Measurements from ENCODE around the gene NTRK2. TPM values are rescaled to one million over a fixed set of nuclear protein-coding genes. Genes with fewer than 3 reads are reported as not detected.

The NTRK2 gene
- total RNA-seq, 2 experiments from 2014 or later, result not detected

GRCh38 chr9:84955155-84955554, 285.6 kb downstream of the NTRK2 start:
- H3K27ac Mint-ChIP-seq, result no peak overlapping the region
- peaks cover 2% of the 10 kb centered on the region for H3K27me3 Mint-ChIP-seq
- peaks cover 2% of the 10 kb centered on the region for H3K4me1 Mint-ChIP-seq
- POLR2A ChIA-PET, result no interaction called here
- DNase-seq (no peak), ATAC-seq (ENCODE audit: low read depth) (no peak)
- no peak overlapping the region for H3K4me3 Mint-ChIP-seq
- no peaks in the 10 kb centered on the region for H3K36me3 Mint-ChIP-seq
- H3K9me3 Mint-ChIP-seq, result no peaks in the 10 kb centered on the region

DNA sequence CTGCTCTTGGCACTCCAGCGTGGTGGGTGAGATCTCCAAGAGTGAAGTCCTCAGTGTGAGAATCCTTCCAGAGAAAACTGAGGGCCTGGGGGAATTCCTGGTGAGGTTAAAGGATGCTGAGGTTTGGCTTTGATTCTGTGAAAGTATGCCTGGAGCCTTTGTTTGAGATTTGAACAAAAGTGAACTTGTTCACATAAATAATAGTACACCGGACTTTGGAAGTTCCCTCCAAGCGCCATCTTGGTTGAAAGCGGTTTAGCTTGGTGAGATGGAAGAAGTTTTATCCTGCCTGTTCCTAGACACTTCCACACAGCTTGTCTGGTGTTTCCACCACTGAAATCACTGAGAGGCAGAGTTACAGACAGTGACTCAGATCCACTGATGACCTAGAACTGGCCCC, 286.4 kb downstream of the NTRK2 start:
- H3K27ac Mint-ChIP-seq, result no peak overlapping the region
- H3K36me3 Mint-ChIP-seq, result no peaks in the 10 kb centered on the region
- peaks cover 2% of the 10 kb centered on the region for H3K27me3 Mint-ChIP-seq
- no peaks in the 10 kb centered on the region for H3K9me3 Mint-ChIP-seq
- no peak overlapping the region for H3K4me3 Mint-ChIP-seq
- POLR2A ChIA-PET, result no interaction called here
- DNase-seq (no peak), ATAC-seq (ENCODE audit: low read depth) (no peak)
- peaks cover 2% of the 10 kb centered on the region for H3K4me1 Mint-ChIP-seq

- no peak overlapping the region for H3K4me3 Mint-ChIP-seq
- no peaks in the 10 kb centered on the region for H3K4me1 Mint-ChIP-seq
- no peak overlapping the region for H3K27ac Mint-ChIP-seq
- H3K9me3 Mint-ChIP-seq, result no peaks in the 10 kb centered on the region
- DNase-seq (no peak), ATAC-seq (ENCODE audit: low read depth) (no peak)
- peaks cover 2% of the 10 kb centered on the region for H3K27me3 Mint-ChIP-seq
- H3K36me3 Mint-ChIP-seq, result no peaks in the 10 kb centered on the region
- POLR2A ChIA-PET, result no interaction called here
Observed at GRCh38 chr9:84959339-84959738, 289.8 kb downstream of the NTRK2 start.

- DNase-seq (no peak), ATAC-seq (ENCODE audit: low read depth) (no peak)
- Mint-ChIP-seq H3K36me3 (no peaks in the 10 kb centered on the region), H3K27ac (no peak overlapping the region), H3K4me3 (no peak overlapping the region), H3K27me3 (peaks cover 2% of the 10 kb centered on the region), H3K4me1 (no peaks in the 10 kb centered on the region), H3K9me3 (no peaks in the 10 kb centered on the region)
- POLR2A ChIA-PET, result no interaction called here
Observed at GRCh38 chr9:84966876-84967830, 297.6 kb downstream of the NTRK2 start.

DNA sequence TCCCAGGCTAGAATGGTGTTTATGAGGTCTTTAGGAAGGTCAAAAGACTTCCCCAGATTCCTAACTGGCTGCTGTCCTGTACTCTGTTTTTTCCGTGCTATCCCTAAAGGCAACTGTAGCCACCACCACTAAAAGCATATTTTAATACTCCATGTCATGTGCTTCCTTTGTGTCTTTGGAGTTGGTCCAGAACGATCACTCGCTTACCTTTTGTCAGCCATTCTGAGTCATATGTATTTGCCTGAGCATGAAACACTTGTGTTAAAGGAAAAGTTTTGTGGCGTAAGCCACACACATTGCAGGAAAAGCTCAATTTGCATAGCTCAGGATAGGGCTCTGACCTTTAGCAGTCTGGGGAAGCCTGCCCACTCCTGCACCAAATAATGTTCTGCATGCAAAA, 299.6 kb downstream of the NTRK2 start:
- POLR2A ChIA-PET, result no interaction called here
- no peak for DNase-seq
- H3K27ac Mint-ChIP-seq, result no peak overlapping the region
- ATAC-seq (ENCODE audit: low read depth), result no peak
- no peaks in the 10 kb centered on the region for H3K9me3 Mint-ChIP-seq
- H3K4me1 Mint-ChIP-seq, result no peaks in the 10 kb centered on the region
- no peaks in the 10 kb centered on the region for H3K36me3 Mint-ChIP-seq
- H3K4me3 Mint-ChIP-seq, result no peak overlapping the region
- no peaks in the 10 kb centered on the region for H3K27me3 Mint-ChIP-seq

DNA sequence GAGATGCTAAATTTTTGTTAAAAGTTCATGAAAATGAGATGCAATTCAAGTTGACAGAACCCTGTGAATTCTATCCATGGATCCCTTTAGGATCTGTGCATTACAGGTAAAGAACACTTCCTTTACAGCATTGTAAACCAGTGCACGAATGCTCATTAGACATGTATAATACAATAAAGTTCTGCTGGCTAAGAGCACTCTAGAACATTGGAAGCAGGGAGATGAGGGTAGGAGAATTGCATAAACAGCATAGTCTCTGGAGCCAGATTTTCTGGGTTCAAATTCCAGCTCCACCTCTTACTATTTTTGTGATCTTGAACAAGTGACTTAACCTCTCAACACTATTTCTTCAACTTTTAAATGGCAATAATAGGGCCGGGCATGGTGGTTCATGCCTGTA, 300.2 kb downstream of the NTRK2 start:
- ATAC-seq (ENCODE audit: low read depth) (no peak), DNase-seq (no peak)
- no peak overlapping the region for H3K27ac Mint-ChIP-seq
- H3K4me3 Mint-ChIP-seq, result no peak overlapping the region
- POLR2A ChIA-PET, result no interaction called here
- no peaks in the 10 kb centered on the region for H3K36me3 Mint-ChIP-seq
- no peaks in the 10 kb centered on the region for H3K9me3 Mint-ChIP-seq
- no peaks in the 10 kb centered on the region for H3K27me3 Mint-ChIP-seq
- no peaks in the 10 kb centered on the region for H3K4me1 Mint-ChIP-seq

DNA sequence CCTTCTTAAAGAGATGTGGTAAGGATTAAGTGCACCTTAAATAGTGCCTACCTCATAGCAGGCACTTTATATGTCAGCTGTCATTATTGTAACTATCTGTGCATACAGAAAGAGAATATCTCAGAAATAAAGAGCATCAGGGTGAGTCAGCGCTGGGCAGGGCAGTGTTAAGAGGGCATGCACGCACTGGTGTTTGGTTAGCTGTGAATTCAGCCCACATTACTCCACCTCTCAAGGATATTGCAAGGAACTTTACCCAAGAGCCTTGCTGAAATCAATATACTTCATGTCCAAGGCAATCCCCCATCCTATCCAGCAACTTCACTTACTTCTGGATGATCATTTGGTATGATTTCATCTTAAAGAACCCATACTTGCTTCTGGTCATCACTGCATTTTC, 300.9 kb downstream of the NTRK2 start:
- H3K9me3 Mint-ChIP-seq, result no peaks in the 10 kb centered on the region
- DNase-seq (no peak), ATAC-seq (ENCODE audit: low read depth) (no peak)
- no peak overlapping the region for H3K27ac Mint-ChIP-seq
- POLR2A ChIA-PET, result no interaction called here
- no peaks in the 10 kb centered on the region for H3K36me3 Mint-ChIP-seq
- no peaks in the 10 kb centered on the region for H3K27me3 Mint-ChIP-seq
- no peak overlapping the region for H3K4me3 Mint-ChIP-seq
- H3K4me1 Mint-ChIP-seq, result no peaks in the 10 kb centered on the region

DNA sequence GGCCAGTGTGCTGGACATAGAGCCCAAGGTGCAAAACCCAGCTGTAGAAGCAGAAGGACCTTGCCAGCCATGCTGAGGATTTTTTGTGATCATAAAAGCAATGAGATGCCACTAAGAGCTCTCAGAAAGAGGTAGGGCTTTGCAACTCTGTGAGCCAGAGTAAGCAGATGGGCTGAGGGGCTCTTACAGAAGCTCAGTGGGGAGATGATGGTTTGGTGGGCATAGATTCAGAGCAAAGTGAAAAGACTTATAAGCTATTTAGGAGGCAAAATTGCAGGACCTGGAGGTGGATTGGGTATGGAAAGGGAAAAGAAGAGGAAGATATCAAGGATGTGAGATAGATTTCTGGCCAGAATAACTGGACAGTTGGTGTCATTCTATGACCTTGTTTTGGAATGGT, 302.0 kb downstream of the NTRK2 start:
- no peak overlapping the region for H3K27ac Mint-ChIP-seq
- DNase-seq (no peak), ATAC-seq (ENCODE audit: low read depth) (no peak)
- no peak overlapping the region for H3K4me3 Mint-ChIP-seq
- no peaks in the 10 kb centered on the region for H3K9me3 Mint-ChIP-seq
- H3K27me3 Mint-ChIP-seq, result no peaks in the 10 kb centered on the region
- H3K36me3 Mint-ChIP-seq, result no peaks in the 10 kb centered on the region
- POLR2A ChIA-PET, result no interaction called here
- no peaks in the 10 kb centered on the region for H3K4me1 Mint-ChIP-seq

DNA sequence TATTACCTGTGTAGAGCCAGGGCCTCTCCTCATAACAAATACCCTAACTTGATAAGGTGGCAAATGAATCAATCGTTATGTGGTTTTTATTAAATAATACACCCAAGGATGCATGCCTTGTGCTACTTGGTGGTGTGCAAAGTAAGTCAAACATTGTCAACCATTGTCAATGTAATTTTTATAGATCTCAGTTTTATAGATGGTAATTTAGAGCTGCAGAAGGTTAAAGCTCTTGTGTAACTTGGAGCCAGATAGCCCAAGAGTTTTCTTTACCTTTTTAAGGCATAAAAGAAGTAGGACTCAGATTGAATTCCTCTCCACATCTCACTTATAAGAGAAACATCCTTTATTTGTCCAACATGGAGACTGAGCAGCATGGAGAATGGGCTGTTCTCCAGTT, 304.7 kb downstream of the NTRK2 start:
- H3K4me3 Mint-ChIP-seq, result no peak overlapping the region

DNA sequence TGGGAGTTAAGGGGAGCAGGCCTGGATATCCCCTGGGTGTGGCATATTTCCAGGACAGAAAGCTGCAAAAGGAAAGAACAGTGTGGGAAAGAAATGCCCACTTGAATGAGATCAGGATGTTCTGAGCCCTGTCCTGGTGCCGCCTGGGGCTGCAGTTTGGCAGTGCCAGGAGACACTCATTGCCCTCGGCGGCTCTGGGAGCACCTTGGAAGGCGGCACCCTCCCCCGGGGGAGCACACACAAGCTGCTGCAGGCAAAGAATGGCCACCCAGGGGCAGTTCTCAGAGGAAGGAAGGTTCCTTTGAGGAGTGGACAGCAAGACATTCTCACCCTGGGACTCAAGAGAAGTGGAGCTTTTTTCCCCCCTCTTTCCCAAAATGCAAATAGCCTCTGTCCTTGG, 305.3 kb downstream of the NTRK2 start:
- POLR2A ChIA-PET, result no interaction called here

More for the DNA sequence above, 304.7 kb downstream of the NTRK2 start:
- DNase-seq, result no peak
- POLR2A ChIA-PET, result no interaction called here
- Mint-ChIP-seq H3K4me1 (no peaks in the 10 kb centered on the region), H3K36me3 (no peaks in the 10 kb centered on the region), H3K9me3 (no peaks in the 10 kb centered on the region), H3K27me3 (no peaks in the 10 kb centered on the region), H3K27ac (no peak overlapping the region)
- no peak for ATAC-seq (ENCODE audit: low read depth)

DNA sequence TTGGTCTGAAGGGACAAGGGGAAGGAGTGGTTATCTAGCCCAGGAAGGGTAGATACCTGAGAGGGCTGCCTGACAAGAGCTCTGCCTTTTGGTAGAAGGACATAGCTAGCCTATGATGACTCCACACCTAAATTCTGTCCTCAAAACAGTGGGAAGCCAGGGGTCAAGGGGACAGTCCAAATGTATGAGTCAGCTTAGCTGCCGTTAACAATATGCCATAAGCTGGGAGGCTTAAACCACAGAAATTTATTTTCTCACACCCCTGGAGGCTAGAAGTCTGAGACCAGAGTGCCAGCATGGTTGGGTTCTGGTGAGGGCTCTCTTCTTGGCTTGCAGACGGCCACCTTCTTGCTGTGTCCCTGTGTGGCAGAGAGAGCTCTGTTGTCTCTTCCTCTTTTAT, 306.4 kb downstream of the NTRK2 start:
- Mint-ChIP-seq H3K36me3 (no peaks in the 10 kb centered on the region), H3K4me3 (no peak overlapping the region), H3K9me3 (no peaks in the 10 kb centered on the region), H3K4me1 (no peaks in the 10 kb centered on the region), H3K27me3 (no peaks in the 10 kb centered on the region), H3K27ac (no peak overlapping the region)
- no peak for ATAC-seq (ENCODE audit: low read depth)
- POLR2A ChIA-PET, result no interaction called here
- no peak for DNase-seq

More for the DNA sequence above, 305.3 kb downstream of the NTRK2 start:
- Mint-ChIP-seq H3K4me1 (no peaks in the 10 kb centered on the region), H3K27ac (no peak overlapping the region), H3K4me3 (no peak overlapping the region), H3K9me3 (no peaks in the 10 kb centered on the region), H3K27me3 (no peaks in the 10 kb centered on the region), H3K36me3 (no peaks in the 10 kb centered on the region)
- DNase-seq, result no peak
- ATAC-seq (ENCODE audit: low read depth), result no peak

DNA sequence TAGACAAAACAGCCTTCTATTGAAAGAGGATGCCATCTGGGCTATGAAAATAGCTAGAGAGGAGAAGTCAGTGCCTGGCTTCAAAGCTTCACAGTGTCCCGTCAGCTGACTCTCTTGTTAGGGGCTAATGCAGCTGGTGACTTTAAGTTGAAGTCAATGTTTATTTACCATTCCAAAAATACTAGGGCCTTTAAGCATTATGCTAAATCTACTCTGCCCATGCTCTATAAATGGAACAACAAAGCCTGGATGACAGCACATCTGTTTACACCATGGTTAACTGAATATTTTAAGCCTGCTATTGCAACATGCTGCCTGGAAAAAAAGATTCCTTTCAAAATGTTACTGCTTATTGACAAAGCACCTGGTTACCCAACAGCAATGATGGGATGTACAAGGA, 309.1 kb downstream of the NTRK2 start:
- peaks cover 4% of the 10 kb centered on the region for H3K27me3 Mint-ChIP-seq
- H3K36me3 Mint-ChIP-seq, result no peaks in the 10 kb centered on the region
- DNase-seq (no peak), ATAC-seq (ENCODE audit: low read depth) (no peak)
- no peaks in the 10 kb centered on the region for H3K4me1 Mint-ChIP-seq
- H3K4me3 Mint-ChIP-seq, result no peak overlapping the region
- no peaks in the 10 kb centered on the region for H3K9me3 Mint-ChIP-seq
- POLR2A ChIA-PET, result no interaction called here
- H3K27ac Mint-ChIP-seq, result no peak overlapping the region

DNA sequence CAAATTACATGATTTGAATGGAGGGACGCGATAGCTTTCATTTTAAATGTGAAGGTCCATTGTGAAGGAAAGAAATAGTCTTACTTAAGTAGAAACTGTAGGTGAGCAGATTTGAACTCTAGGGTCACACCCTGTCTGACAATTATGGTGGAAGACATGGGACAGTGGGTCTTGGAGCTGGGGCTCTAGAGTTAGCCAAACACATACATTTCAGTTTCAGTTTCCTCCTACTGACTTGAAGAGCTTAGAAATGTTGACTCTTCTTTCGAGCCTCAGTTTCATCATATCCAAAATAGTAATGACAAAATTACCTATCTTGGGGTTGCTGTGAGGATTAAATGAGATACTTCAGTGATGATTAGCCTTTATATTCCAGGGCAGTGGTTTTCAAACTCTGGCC, 314.2 kb downstream of the NTRK2 start:
- DNase-seq (no peak), ATAC-seq (ENCODE audit: low read depth) (no peak)
- no peaks in the 10 kb centered on the region for H3K4me1 Mint-ChIP-seq
- POLR2A ChIA-PET, result no interaction called here
- H3K4me3 Mint-ChIP-seq, result no peak overlapping the region
- peaks cover 4% of the 10 kb centered on the region for H3K27me3 Mint-ChIP-seq
- H3K27ac Mint-ChIP-seq, result no peak overlapping the region
- no peaks in the 10 kb centered on the region for H3K9me3 Mint-ChIP-seq
- no peaks in the 10 kb centered on the region for H3K36me3 Mint-ChIP-seq

DNA sequence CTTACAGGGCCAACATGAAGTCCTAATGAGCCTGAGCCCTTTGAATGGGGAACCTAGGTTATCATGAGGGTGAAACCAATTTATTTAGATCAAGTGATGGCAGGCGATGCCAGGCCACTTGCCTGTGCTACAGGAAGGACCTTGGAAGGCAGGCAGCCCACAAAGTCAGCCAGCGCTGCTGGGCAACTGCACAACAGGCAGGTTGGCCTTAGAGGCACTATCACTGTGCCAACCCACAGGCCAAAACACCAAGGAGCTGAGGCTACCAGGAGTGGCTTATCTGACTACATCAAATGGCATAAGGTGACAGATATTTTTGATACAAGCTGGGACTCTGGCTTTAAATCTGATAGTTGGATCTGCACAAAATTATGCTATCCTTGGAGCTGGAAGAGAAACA, 319.1 kb downstream of the NTRK2 start:
- Mint-ChIP-seq H3K27me3 (no peaks in the 10 kb centered on the region), H3K9me3 (no peaks in the 10 kb centered on the region), H3K4me1 (peaks cover 1% of the 10 kb centered on the region), H3K27ac (no peak overlapping the region), H3K36me3 (no peaks in the 10 kb centered on the region), H3K4me3 (no peak overlapping the region)
- ATAC-seq (ENCODE audit: low read depth), result no peak
- no peak for DNase-seq
- POLR2A ChIA-PET, result no interaction called here
